SK-N-SH (cell line): ENCODE data around the gene MAGI3.

Source experiments
- CTCF ChIP-seq: fragments of 200-600 bp; sonication (generic); IDR thresholded peaks from 2 replicates; pipeline ENCODE4 v1.6.1; 2017; ENCODE audit warnings: antibody characterized with exemption, mild to moderate bottlenecking, moderate library complexity
- ELF1 ChIP-seq: IDR thresholded peaks from 2 replicates; pipeline ENCODE4 v1.4.0; 2012
- EP300 ChIP-seq, 2 experiments: IDR thresholded peaks; 2 replicates each; pipeline versions ENCODE4 v1.4.0 to v1.6.1; 2012; ENCODE audit warnings: borderline replicate concordance in 1 of 2, low read depth in 1 of 2, low read length in 1 of 2
- EZH2phosphoT487 ChIP-seq: fragments of 200-600 bp; sonication (generic); IDR thresholded peaks from 2 replicates; pipeline ENCODE4 v1.6.1; 2017; ENCODE audit warnings: low read depth, mixed run types, mild to moderate bottlenecking, antibody characterized with exemption, moderate library complexity, borderline replicate concordance
- FOXM1 ChIP-seq: IDR thresholded peaks from 2 replicates; pipeline ENCODE4 v1.4.0; 2012; ENCODE audit warnings: low read depth, mild to moderate bottlenecking
- MAX ChIP-seq: IDR thresholded peaks from 2 replicates; pipeline ENCODE4 v1.4.0; 2012; ENCODE audit warnings: low read depth
- MXI1 ChIP-seq: IDR thresholded peaks from 2 replicates; pipeline ENCODE4 v1.6.1; 2012; ENCODE audit warnings: mild to moderate bottlenecking, low read depth, low read length, improper control_type of control experiment
- NRF1 ChIP-seq: IDR thresholded peaks from 2 replicates; pipeline ENCODE4 v1.6.1; 2012; ENCODE audit warnings: low read depth, mild to moderate bottlenecking, low read length
- PBX3 ChIP-seq: IDR thresholded peaks from 2 replicates; pipeline ENCODE4; 2012
- POLR2AphosphoS5 ChIP-seq: IDR thresholded peaks from 2 replicates; pipeline ENCODE4 v1.6.1; 2012; ENCODE audit warnings: low read depth, low read length
- RAD21 ChIP-seq: IDR thresholded peaks from 2 replicates; pipeline ENCODE4 v1.6.1; 2012; ENCODE audit warnings: mild to moderate bottlenecking, low read length
- SMC3 ChIP-seq: IDR thresholded peaks from 2 replicates; pipeline ENCODE4 v1.6.1; 2012; ENCODE audit warnings: low read depth, low read length, improper control_type of control experiment
- TCF12 ChIP-seq: IDR thresholded peaks from 2 replicates; pipeline ENCODE4 v1.4.0; 2012
- YY1 ChIP-seq: IDR thresholded peaks from 2 replicates; pipeline ENCODE4 v1.4.0; 2012; ENCODE audit warnings: low read depth, mild to moderate bottlenecking

- no peak for TF ChIP-seq EP300 (IDR thresholded peaks at IDR 0.05; ENCODE audit: borderline replicate concordance in 1 of 2, low read depth in 1 of 2, low read length in 1 of 2)
- TF ChIP-seq CTCF: no peak
- TF ChIP-seq ELF1: no peak
- TF ChIP-seq SMC3: no peak
- no peak for TF ChIP-seq PBX3
- TF ChIP-seq YY1: no peak
- TF ChIP-seq MAX: no peak
- no peak for TF ChIP-seq RAD21
- TF ChIP-seq FOXM1: no peak
- TF ChIP-seq TCF12: no peak
- TF ChIP-seq POLR2AphosphoS5: no peak
- TF ChIP-seq MXI1: no peak
- TF ChIP-seq NRF1: no peak
- TF ChIP-seq EZH2phosphoT487: no peak
Measured at GRCh38 chr1:113579256-113580018, 189.1 kb downstream of the MAGI3 start.
